Measurements from ENCODE around the gene TSC2. TPM values are rescaled to one million over a fixed set of nuclear protein-coding genes. Genes with fewer than 3 reads are reported as not detected.

Gene TSC2
- total and polyA plus RNA-seq, 2 experiments from 2014 or later = 52.2 to 53.7 TPM

- H3K4me1 ChIP-seq (ENCODE audit: insufficient read depth) = no peaks in the 10 kb centered on the region
- no peaks in the 10 kb centered on the region for H4K20me1 ChIP-seq (ENCODE audit: insufficient read depth)
- no peaks in the 10 kb centered on the region for H3K79me2 ChIP-seq (ENCODE audit: insufficient read depth)
- WGBS, 2 experiments (ENCODE audit: low coverage in 1 of 2, low lambda C conversion rate in 2 of 2, missing lambda C conversion rate in 2 of 2) = 99% methylated on average over 12 to 13 of the region's 13 CpGs
- H3K9ac ChIP-seq = no peak overlapping the region
- H2AFZ ChIP-seq = no peak overlapping the region
- no peaks in the 10 kb centered on the region for H3K36me3 ChIP-seq (ENCODE audit: low read depth)
- no peak overlapping the region for H3K4me2 ChIP-seq (ENCODE audit: unreplicated experiment)
- in situ Hi-C loops (cut with MboI) = no loop called here
- H3K9me3 ChIP-seq (ENCODE audit: low read depth) = no peaks in the 10 kb centered on the region
- no peaks in the 10 kb centered on the region for H3K9me2 ChIP-seq (ENCODE audit: insufficient read depth)
- no peaks in the 10 kb centered on the region for H3K27me3 ChIP-seq (replicated peaks; ENCODE audit: insufficient read depth)
- no peak overlapping the region for H3K27ac ChIP-seq
- TF ChIP-seq EZH2 (IDR thresholded peaks at IDR 0.05; ENCODE audit: insufficient read depth, poor library complexity, severe bottlenecking) (no peak), EZH2phosphoT487 (IDR thresholded peaks at IDR 0.05; ENCODE audit: insufficient read depth, low read depth) (no peak)
- H3K4me3 ChIP-seq = no peak overlapping the region
- DNase-seq = no peak
- H3F3A ChIP-seq (ENCODE audit: insufficient read depth) = no peaks in the 10 kb centered on the region
Measured at GRCh38 chr16:2058420-2058819, 10.6 kb downstream of the TSC2 start.

GRCh38 chr16:2058872-2059271 lies 11.1 kb downstream of the TSC2 start:
- Histone ChIP-seq H3K4me3 (no peak overlapping the region), H3K4me2 (ENCODE audit: unreplicated experiment) (no peak overlapping the region), H3K36me3 (ENCODE audit: low read depth) (no peaks in the 10 kb centered on the region), H3K27me3 (replicated peaks; ENCODE audit: insufficient read depth) (no peaks in the 10 kb centered on the region), H3K9me2 (ENCODE audit: insufficient read depth) (no peaks in the 10 kb centered on the region), H3F3A (ENCODE audit: insufficient read depth) (no peaks in the 10 kb centered on the region), H2AFZ (no peak overlapping the region), H3K9ac (no peak overlapping the region), H3K27ac (no peak overlapping the region), H3K9me3 (ENCODE audit: low read depth) (no peaks in the 10 kb centered on the region), H4K20me1 (ENCODE audit: insufficient read depth) (no peaks in the 10 kb centered on the region), H3K79me2 (ENCODE audit: insufficient read depth) (no peaks in the 10 kb centered on the region), H3K4me1 (ENCODE audit: insufficient read depth) (no peaks in the 10 kb centered on the region)
- in situ Hi-C loops (cut with MboI) = no loop called here
- TF ChIP-seq EZH2 (IDR thresholded peaks at IDR 0.05; ENCODE audit: insufficient read depth, poor library complexity, severe bottlenecking) (no peak), EZH2phosphoT487 (IDR thresholded peaks at IDR 0.05; ENCODE audit: insufficient read depth, low read depth) (no peak)
- WGBS, 2 experiments (ENCODE audit: low coverage in 1 of 2, low lambda C conversion rate in 2 of 2, missing lambda C conversion rate in 2 of 2) = 97% methylated on average over 10 of the region's 10 CpGs
- DNase-seq = no peak

- H4K20me1 ChIP-seq (ENCODE audit: insufficient read depth) = no peaks in the 10 kb centered on the region
- TF ChIP-seq EZH2phosphoT487 (IDR thresholded peaks at IDR 0.05; ENCODE audit: insufficient read depth, low read depth) (no peak), EZH2 (IDR thresholded peaks at IDR 0.05; ENCODE audit: insufficient read depth, poor library complexity, severe bottlenecking) (no peak)
- WGBS, 2 experiments (ENCODE audit: low coverage in 1 of 2, low lambda C conversion rate in 2 of 2, missing lambda C conversion rate in 2 of 2) = 91 to 92% methylated on average over 17 of the region's 17 CpGs
- H3K4me1 ChIP-seq (ENCODE audit: insufficient read depth) = no peaks in the 10 kb centered on the region
- no peak overlapping the region for H3K27ac ChIP-seq
- no peaks in the 10 kb centered on the region for H3K36me3 ChIP-seq (ENCODE audit: low read depth)
- H3K9me3 ChIP-seq (ENCODE audit: low read depth) = no peaks in the 10 kb centered on the region
- no peak overlapping the region for H3K4me2 ChIP-seq (ENCODE audit: unreplicated experiment)
- no peaks in the 10 kb centered on the region for H3K27me3 ChIP-seq (replicated peaks; ENCODE audit: insufficient read depth)
- DNase-seq = no peak
- no peaks in the 10 kb centered on the region for H3F3A ChIP-seq (ENCODE audit: insufficient read depth)
- H3K79me2 ChIP-seq (ENCODE audit: insufficient read depth) = no peaks in the 10 kb centered on the region
- no peak overlapping the region for H2AFZ ChIP-seq
- no peak overlapping the region for H3K4me3 ChIP-seq
- H3K9ac ChIP-seq = no peak overlapping the region
- no peaks in the 10 kb centered on the region for H3K9me2 ChIP-seq (ENCODE audit: insufficient read depth)
- in situ Hi-C loops (cut with MboI) = no loop called here
Measured at GRCh38 chr16:2060346-2060745, 12.6 kb downstream of the TSC2 start.

GRCh38 chr16:2061023-2061422 lies 13.2 kb downstream of the TSC2 start:
- no peaks in the 10 kb centered on the region for H3K4me1 ChIP-seq (ENCODE audit: insufficient read depth)

GRCh38 chr16:2061526-2061925 lies 13.7 kb downstream of the TSC2 start:
- Histone ChIP-seq H3K4me3 (no peak overlapping the region), H2AFZ (no peak overlapping the region), H4K20me1 (ENCODE audit: insufficient read depth) (no peaks in the 10 kb centered on the region), H3F3A (ENCODE audit: insufficient read depth) (no peaks in the 10 kb centered on the region), H3K27ac (no peak overlapping the region), H3K9ac (no peak overlapping the region), H3K36me3 (ENCODE audit: low read depth) (peaks cover 5% of the 10 kb centered on the region; the same call in 1 of the 2 replicates), H3K4me2 (ENCODE audit: unreplicated experiment) (no peak overlapping the region), H3K4me1 (ENCODE audit: insufficient read depth) (no peaks in the 10 kb centered on the region), H3K9me2 (ENCODE audit: insufficient read depth) (no peaks in the 10 kb centered on the region), H3K79me2 (ENCODE audit: insufficient read depth) (no peaks in the 10 kb centered on the region), H3K9me3 (ENCODE audit: low read depth) (no peaks in the 10 kb centered on the region), H3K27me3 (replicated peaks; ENCODE audit: insufficient read depth) (no peaks in the 10 kb centered on the region)
- TF ChIP-seq EZH2 (IDR thresholded peaks at IDR 0.05; ENCODE audit: insufficient read depth, poor library complexity, severe bottlenecking) = no peak
- no peak for TF ChIP-seq EZH2phosphoT487 (IDR thresholded peaks at IDR 0.05; ENCODE audit: insufficient read depth, low read depth)
- no peak for DNase-seq
- in situ Hi-C loops (cut with MboI) = no loop called here
- WGBS, 2 experiments (ENCODE audit: low coverage in 1 of 2, low lambda C conversion rate in 2 of 2, missing lambda C conversion rate in 2 of 2) = 90 to 92% methylated on average over 13 of the region's 13 CpGs

More at GRCh38 chr16:2061023-2061422, 13.2 kb downstream of the TSC2 start:
- H3F3A ChIP-seq (ENCODE audit: insufficient read depth) = no peaks in the 10 kb centered on the region
- 91 to 92% methylated on average over 18 of the region's 18 CpGs for WGBS, 2 experiments (ENCODE audit: low coverage in 1 of 2, low lambda C conversion rate in 2 of 2, missing lambda C conversion rate in 2 of 2)
- no peak overlapping the region for H3K4me3 ChIP-seq
- no peaks in the 10 kb centered on the region for H3K79me2 ChIP-seq (ENCODE audit: insufficient read depth)
- no peak overlapping the region for H3K4me2 ChIP-seq (ENCODE audit: unreplicated experiment)
- peaks cover under 1% of the 10 kb centered on the region; the same call in 1 of the 2 replicates for H3K36me3 ChIP-seq (ENCODE audit: low read depth)
- H2AFZ ChIP-seq = no peak overlapping the region
- H3K9ac ChIP-seq = no peak overlapping the region
- DNase-seq = no peak
- H3K9me3 ChIP-seq (ENCODE audit: low read depth) = no peaks in the 10 kb centered on the region
- no peaks in the 10 kb centered on the region for H4K20me1 ChIP-seq (ENCODE audit: insufficient read depth)
- no peak for TF ChIP-seq EZH2phosphoT487 (IDR thresholded peaks at IDR 0.05; ENCODE audit: insufficient read depth, low read depth)
- no peak for TF ChIP-seq EZH2 (IDR thresholded peaks at IDR 0.05; ENCODE audit: insufficient read depth, poor library complexity, severe bottlenecking)
- no peak overlapping the region for H3K27ac ChIP-seq
- in situ Hi-C loops (cut with MboI) = no loop called here
- no peaks in the 10 kb centered on the region for H3K9me2 ChIP-seq (ENCODE audit: insufficient read depth)
- no peaks in the 10 kb centered on the region for H3K27me3 ChIP-seq (replicated peaks; ENCODE audit: insufficient read depth)
